ENCODE data around the gene HOXA10. TPM values are rescaled to one million over a fixed set of nuclear protein-coding genes. Genes with fewer than 3 reads are reported as not detected.
A peak's percentile ranks its signal among the peaks of the same experiment; 100 is the strongest.

The HOXA10 gene
- total RNA-seq, 2 donors from 2014 or later: not detected

DNA sequence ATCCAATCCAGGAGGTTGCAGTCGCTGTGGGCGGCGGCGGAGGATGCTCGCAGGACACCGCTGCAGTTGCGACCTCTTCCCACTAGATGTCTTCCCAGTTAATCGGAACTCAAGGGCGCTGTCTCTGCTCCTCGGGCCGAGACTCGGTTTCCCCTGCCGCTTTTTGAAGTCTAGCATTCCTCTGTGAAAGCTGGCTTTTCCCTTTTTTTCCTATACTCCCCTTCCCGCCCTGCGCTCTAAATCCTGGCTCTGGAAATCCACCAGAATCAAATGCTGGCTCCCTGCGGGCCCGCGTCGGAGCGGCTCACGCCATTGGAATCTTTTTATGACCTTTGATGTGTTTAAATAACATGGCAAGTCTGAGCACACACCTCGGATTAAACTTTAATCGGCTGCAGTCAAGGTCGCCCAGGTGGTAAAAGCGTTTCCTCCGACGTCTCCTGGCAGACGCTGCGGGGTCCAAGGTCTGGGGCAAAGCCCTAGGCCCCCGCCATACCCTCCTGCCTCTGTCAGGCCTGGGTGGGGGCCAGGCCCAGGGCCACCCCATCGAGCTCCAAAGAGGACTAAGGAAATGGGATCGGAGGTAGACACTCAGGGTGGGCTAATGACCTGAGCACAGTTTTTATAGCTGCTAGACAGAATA lies 36.4 kb upstream of the HOXA10 start:
- Mint-ChIP-seq H3K4me1 (peaks cover 19% of the 10 kb centered on the region), H3K4me3 (peak overlapping the region; percentile 58), H3K27me3 (peaks cover 97% of the 10 kb centered on the region), H3K36me3 (ENCODE audit: low read depth) (no peaks in the 10 kb centered on the region), H3K27ac (no peak overlapping the region)
- DNase-seq (peak in 1 of 3 donors; percentile 32), ATAC-seq (peak; percentile 74)
- no peaks in the 10 kb centered on the region for H3K9me3 ChIP-seq (ENCODE audit: control insufficient read depth, low read length, poor library complexity, severe bottlenecking)

DNA sequence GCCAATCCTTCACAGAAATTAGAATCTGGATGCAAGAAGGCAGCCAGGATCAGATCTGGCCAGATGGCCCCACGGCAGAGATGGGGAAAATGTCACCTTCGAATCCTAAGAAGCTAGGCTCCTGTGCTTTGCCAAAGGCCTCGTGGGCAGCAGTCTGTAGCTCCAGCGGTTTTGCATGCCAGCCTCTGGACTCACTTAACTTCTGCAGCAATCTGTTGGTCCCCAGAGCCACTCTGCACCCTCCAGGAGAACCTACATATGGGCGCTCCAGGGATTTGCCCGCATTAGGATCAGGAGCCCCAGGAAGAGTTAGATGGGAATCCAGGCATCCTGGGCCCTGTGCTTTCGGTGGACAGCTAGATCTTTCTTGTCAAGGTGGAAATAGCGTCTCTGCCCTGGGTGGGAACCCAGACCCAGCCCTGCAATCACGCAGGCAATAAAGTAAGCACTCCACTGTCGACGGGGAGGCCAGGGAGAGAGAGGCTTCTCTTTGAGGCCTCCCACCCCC lies 35.9 kb upstream of the HOXA10 start:
- no peaks in the 10 kb centered on the region for H3K36me3 Mint-ChIP-seq (ENCODE audit: low read depth)
- H3K27me3 Mint-ChIP-seq: peaks cover 97% of the 10 kb centered on the region
- ATAC-seq (no peak), DNase-seq (no peak)
- H3K27ac Mint-ChIP-seq: no peak overlapping the region
- peak overlapping the region; percentile 58 for H3K4me3 Mint-ChIP-seq
- peaks cover 20% of the 10 kb centered on the region for H3K4me1 Mint-ChIP-seq
- H3K9me3 ChIP-seq (ENCODE audit: control insufficient read depth, low read length, poor library complexity, severe bottlenecking): no peaks in the 10 kb centered on the region

DNA sequence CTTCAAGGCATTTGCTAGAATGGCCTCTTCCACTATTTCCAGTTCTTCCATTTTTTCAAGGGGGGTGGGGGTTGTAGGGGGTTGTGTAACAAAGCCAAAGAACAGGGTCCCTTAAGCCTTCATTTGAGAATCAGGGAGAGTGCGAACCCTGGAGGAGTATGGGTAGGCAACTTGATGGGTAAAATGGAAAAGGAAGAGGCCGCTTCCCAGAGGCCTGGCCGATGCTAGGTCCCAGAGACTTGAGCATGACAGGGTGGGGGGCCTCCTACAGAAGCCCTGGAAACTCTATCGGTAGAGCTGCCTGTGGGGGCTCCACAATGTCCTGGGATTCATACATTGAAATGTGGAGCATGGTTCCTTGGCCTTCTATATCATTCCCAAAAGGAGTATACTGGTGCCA lies 34.9 kb upstream of the HOXA10 start:
- Mint-ChIP-seq H3K4me3 (no peak overlapping the region), H3K27me3 (peaks cover 97% of the 10 kb centered on the region), H3K4me1 (peaks cover 25% of the 10 kb centered on the region), H3K36me3 (ENCODE audit: low read depth) (no peaks in the 10 kb centered on the region), H3K27ac (no peak overlapping the region)
- no peaks in the 10 kb centered on the region for H3K9me3 ChIP-seq (ENCODE audit: control insufficient read depth, low read length, poor library complexity, severe bottlenecking)
- DNase-seq: no peak
- no peak for ATAC-seq

DNA sequence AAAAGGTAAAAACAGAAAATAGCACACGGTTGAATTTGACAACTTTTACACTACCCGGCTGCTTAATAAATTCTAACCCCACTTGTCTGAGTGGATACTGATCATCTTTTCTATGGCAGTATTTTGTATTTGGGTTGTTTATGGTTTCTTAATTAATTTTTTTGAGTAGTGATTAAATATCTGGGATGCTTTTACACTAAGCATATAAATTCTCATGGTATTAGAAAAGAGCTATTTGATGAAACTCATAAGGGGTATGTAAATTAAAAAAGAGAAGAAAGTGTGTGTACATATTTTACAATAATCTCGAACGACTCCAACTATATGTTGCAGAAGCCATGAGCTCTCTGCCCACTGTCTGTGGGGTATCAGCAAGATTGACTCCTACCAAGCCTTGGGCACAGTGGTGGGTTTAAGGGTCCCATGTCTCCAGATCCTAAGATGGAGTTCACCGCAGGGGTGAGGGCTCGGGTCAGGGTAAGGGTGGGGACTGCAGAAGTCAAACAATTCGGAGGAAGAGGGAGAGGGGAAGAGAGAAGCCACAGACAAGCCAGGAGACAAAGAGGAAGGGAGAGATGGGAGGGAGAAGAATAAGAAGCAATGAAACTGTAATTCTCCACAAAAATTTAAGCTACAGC lies 33.3 kb upstream of the HOXA10 start:
- H3K9me3 ChIP-seq (ENCODE audit: control insufficient read depth, low read length, poor library complexity, severe bottlenecking): no peaks in the 10 kb centered on the region
- H3K36me3 Mint-ChIP-seq (ENCODE audit: low read depth): no peaks in the 10 kb centered on the region
- H3K27me3 Mint-ChIP-seq: peaks cover 98% of the 10 kb centered on the region
- H3K4me1 Mint-ChIP-seq: peaks cover 20% of the 10 kb centered on the region
- peak overlapping the region; percentile 47 for H3K27ac Mint-ChIP-seq
- no peak overlapping the region for H3K4me3 Mint-ChIP-seq
- no peak for ATAC-seq
- no peak for DNase-seq

DNA sequence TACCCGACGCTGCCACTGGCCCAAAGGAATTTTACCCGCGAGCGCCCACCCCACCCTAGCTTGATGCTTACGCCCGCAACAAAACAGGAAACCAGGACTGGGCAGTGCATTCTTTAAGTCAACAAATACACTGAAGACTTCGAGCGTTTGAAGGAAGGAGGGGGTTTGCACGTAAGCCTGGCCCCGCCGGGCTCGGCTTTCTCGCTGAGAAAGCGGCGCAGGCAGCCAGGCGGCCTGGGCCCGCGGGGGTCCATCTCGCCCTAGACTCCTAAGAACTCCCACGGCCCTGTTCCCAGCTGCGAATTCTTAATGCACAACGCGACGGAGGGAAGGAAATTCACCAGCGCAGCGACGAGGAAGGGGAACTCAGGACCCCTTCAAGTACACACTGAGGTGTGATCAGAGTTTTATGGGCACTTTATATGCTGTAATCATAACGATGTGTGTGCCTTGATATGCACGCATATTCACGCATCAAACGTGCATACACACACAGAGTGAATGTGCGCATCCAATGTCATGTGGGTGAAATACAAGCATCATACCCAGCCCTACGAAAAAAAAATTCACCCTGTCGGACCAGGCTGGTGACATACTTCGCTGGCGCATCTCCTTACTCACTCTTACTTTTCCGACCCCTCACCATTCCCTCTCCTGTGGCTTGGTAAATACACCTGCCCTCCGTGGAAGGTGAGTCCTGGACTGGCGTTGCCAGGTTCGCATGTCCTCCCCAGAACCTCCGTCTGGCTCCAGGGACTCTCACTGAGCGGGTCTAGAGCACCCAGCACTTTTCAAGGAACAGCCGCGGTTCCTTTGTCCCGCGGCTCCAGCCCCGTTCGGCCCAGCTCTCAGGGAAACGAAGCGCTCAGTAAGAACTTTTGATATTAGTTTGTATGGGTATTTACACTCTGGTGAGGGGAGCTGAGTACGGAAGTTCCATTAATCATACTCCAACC lies 31.5 kb upstream of the HOXA10 start:
- DNase-seq (no peak), ATAC-seq (no peak)
- no peaks in the 10 kb centered on the region for H3K36me3 Mint-ChIP-seq (ENCODE audit: low read depth)
- H3K27me3 Mint-ChIP-seq: peaks cover 98% of the 10 kb centered on the region
- no peaks in the 10 kb centered on the region for H3K9me3 ChIP-seq (ENCODE audit: control insufficient read depth, low read length, poor library complexity, severe bottlenecking)
- peaks cover 31% of the 10 kb centered on the region for H3K4me1 Mint-ChIP-seq
- peak overlapping the region; percentile 33 for H3K4me3 Mint-ChIP-seq
- no peak overlapping the region for H3K27ac Mint-ChIP-seq

DNA sequence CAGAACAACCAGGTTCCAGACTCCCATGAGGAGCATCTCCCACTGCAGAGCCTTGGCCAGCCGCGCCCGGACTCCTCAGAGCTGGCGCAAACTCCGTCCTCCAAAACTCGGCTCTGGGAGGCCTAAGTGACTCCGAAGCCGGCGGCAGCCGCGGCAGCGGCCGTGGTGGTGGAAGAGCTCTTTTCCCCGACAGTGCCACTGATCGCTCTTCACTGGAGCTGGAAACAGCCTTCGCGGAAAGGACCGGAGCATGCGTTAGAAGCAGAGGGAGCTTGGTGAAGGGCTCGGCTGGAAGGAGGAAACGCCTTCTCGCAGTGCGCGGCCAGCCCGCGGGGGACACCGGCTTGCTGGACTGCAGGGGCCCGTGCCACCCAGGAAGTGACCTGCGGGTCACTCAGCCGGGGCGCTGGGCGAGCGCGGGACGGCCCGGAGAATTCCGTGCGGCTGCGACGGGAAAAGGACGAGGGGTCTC lies 30.8 kb upstream of the HOXA10 start:
- ATAC-seq: no peak
- no peak overlapping the region for H3K27ac Mint-ChIP-seq
- no peak for DNase-seq
- peaks cover 94% of the 10 kb centered on the region for H3K27me3 Mint-ChIP-seq
- H3K9me3 ChIP-seq (ENCODE audit: control insufficient read depth, low read length, poor library complexity, severe bottlenecking): no peaks in the 10 kb centered on the region
- H3K4me1 Mint-ChIP-seq: peaks cover 30% of the 10 kb centered on the region
- H3K4me3 Mint-ChIP-seq: peak overlapping the region; percentile 73
- peaks cover under 1% of the 10 kb centered on the region for H3K36me3 Mint-ChIP-seq (ENCODE audit: low read depth)

DNA sequence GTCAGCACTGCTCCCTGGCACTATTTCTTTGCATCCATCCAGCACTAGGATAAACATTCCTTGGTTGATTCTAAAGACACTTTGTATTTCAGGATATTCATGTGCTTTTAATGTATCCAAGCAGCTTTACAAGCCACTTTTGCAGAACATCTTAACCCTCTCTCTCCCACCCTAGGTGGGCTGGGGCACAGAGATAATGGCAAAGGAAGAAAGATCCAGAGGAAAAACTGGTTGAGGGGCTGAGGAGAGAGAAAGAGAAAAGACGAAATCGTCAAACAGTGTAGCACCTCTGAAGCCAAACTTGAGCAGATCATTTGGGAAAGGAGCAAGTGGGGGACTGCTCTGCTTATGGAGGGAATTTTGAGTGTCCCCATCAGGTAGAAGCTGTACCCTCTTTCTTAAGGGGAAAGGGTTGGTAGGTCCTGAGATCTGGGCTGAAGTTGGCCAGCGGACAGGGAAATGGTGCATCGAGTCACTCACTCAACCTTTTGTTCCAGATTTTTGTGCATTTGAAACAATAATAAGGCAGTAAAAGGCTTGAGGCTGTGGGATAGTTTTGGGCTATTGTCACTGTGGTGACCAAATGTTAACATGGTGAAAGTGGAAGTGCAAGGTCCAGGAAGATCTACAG lies 30.0 kb upstream of the HOXA10 start:
- no peak for DNase-seq
- no peak overlapping the region for H3K4me3 Mint-ChIP-seq
- H3K27ac Mint-ChIP-seq: no peak overlapping the region
- H3K9me3 ChIP-seq (ENCODE audit: control insufficient read depth, low read length, poor library complexity, severe bottlenecking): no peaks in the 10 kb centered on the region
- peaks cover 87% of the 10 kb centered on the region for H3K27me3 Mint-ChIP-seq
- no peak for ATAC-seq
- peaks cover 32% of the 10 kb centered on the region for H3K4me1 Mint-ChIP-seq
- H3K36me3 Mint-ChIP-seq (ENCODE audit: low read depth): peaks cover 2% of the 10 kb centered on the region

DNA sequence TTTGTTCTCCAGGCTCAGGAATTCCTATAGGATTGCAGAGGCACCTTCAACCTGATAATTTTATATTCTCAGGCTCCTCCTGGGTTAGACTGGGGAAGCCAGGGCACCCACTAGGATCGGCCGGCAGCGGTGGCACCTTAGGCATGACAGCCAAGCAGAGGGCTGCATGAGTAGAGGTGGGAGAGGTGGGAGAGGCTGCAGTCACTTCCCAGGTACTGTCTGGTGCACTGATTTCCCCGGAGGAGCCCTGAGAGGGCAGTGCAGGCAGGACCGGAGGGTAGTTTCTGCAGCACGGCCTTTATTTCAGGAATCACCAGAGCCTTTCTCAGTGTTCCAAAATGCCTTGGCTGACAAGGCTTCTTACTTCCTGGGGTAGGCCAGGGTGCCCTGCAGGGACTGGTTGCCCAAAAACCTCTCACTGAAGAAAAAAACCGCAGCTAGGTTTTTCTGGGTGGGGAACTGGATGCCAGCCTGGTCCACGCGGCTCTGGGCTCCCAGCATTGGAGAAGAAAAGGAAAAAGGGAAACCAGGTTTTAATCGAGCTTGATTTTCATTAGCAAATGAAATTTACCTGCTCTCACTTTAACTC lies 29.3 kb upstream of the HOXA10 start:
- Mint-ChIP-seq H3K36me3 (ENCODE audit: low read depth) (peaks cover 4% of the 10 kb centered on the region), H3K27me3 (peaks cover 87% of the 10 kb centered on the region), H3K4me1 (peaks cover 36% of the 10 kb centered on the region), H3K4me3 (no peak overlapping the region), H3K27ac (no peak overlapping the region)
- DNase-seq: no peak
- ATAC-seq: no peak
- H3K9me3 ChIP-seq (ENCODE audit: control insufficient read depth, low read length, poor library complexity, severe bottlenecking): no peaks in the 10 kb centered on the region

DNA sequence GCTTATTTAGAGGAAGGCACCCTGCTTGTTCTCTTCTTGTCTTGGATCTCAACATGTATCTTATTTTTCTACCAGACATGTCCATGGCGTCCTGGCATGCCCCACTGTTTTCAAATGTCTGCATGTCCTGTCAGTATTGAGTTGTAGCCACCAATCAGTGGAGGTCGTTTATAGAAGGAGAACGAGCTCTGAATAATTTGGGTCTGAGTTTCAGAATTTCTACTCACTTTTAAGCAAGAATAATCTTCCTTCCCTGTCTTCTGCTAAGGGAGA lies 28.7 kb upstream of the HOXA10 start:
- no peak overlapping the region for H3K4me3 Mint-ChIP-seq
- H3K4me1 Mint-ChIP-seq: peaks cover 41% of the 10 kb centered on the region
- peaks cover 87% of the 10 kb centered on the region for H3K27me3 Mint-ChIP-seq
- no peaks in the 10 kb centered on the region for H3K9me3 ChIP-seq (ENCODE audit: control insufficient read depth, low read length, poor library complexity, severe bottlenecking)
- ATAC-seq: no peak
- H3K36me3 Mint-ChIP-seq (ENCODE audit: low read depth): peaks cover 4% of the 10 kb centered on the region
- H3K27ac Mint-ChIP-seq: no peak overlapping the region
- DNase-seq: no peak

DNA sequence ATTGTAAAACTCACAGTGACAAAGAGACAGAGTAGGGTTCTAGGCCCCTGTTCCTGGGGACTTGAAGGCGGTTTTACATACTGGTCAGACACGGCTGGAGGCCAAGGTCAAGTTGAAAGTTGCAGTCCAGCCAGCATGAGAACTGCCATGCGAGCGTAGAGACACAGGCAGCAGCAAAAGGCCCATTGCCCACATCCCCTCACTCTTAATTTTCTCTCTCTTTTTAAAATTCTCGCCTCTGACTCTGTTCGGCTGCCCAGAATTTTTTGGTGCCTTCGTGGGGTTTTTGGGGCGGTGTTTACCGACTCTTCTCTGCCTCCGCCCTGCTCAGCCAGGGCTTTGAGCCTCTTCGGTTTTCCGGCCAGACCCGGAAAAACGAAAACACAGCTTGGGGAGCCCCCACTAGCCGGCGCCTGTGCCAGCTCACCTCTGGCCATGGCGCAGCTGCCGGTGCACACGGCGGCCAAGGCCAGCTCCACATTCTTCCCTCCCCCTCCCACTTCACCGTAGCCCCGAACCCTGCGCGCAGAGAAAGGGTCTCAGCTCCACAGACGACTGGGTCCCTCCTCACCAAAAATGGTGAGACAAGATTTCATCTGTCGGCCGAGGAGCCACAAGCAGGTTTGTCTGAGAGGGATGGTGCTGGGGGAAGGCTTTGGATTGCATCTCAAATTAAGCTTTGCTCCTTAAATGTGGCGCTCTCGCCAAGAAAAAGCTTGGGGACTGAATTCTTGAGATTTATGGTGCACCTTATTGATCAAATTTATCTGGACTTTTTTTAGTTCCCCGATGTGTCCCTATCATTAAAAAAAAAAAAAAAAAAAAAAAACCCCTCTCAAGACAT lies 28.1 kb upstream of the HOXA10 start:
- Mint-ChIP-seq H3K4me1 (peaks cover 41% of the 10 kb centered on the region), H3K4me3 (peak overlapping the region; percentile 15), H3K36me3 (ENCODE audit: low read depth) (peaks cover 6% of the 10 kb centered on the region), H3K27me3 (peaks cover 87% of the 10 kb centered on the region), H3K27ac (no peak overlapping the region)
- ATAC-seq (no peak), DNase-seq (no peak)
- no peaks in the 10 kb centered on the region for H3K9me3 ChIP-seq (ENCODE audit: control insufficient read depth, low read length, poor library complexity, severe bottlenecking)

DNA sequence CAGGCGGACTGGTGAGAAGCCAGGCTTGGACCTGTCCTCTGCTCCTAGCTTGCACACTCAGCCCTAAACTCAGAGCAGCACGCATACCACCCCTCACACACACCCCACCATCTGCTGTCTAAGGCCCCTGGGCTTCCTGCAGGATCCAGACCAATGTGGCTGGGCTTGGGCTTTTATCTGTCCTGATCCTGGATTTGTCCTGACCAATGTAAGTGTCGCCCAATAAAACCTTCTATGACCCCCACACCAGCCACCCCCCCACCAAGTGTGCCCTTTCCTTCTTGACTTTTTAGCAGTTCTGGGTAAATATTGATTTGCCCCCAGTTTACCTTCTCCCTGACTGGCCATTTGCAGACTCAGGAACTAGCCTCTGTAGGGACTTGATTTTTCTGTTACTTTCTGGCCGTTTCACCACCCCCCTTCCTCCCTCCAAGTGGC lies 27.5 kb upstream of the HOXA10 start:
- no peak for ATAC-seq
- Mint-ChIP-seq H3K27me3 (peaks cover 82% of the 10 kb centered on the region), H3K27ac (no peak overlapping the region), H3K4me1 (peaks cover 41% of the 10 kb centered on the region), H3K36me3 (ENCODE audit: low read depth) (peaks cover 6% of the 10 kb centered on the region), H3K4me3 (peak overlapping the region; percentile 92)
- H3K9me3 ChIP-seq (ENCODE audit: control insufficient read depth, low read length, poor library complexity, severe bottlenecking): no peaks in the 10 kb centered on the region
- no peak for DNase-seq

Measured in T-helper 17 cell (primary cell).